Muscle of leg (tissue), 11 donors: ENCODE results near the gene SMIM10L1. TPM values are rescaled to one million over a fixed set of nuclear protein-coding genes. Genes with fewer than 3 reads are reported as not detected.

Experiments
- DNase-seq: peaks from one replicate; pipeline ENCODE4 v3.0.0; 2013
- H3K27ac ChIP-seq: one replicate; pipeline ENCODE4 v1.5.1; 2013; ENCODE audit warnings: mild to moderate bottlenecking, low read length, control low read depth
- H3K27me3 ChIP-seq: one replicate; pipeline ENCODE4 v1.6.1; 2013; ENCODE audit warnings: low read length; ENCODE audit not compliant: control insufficient read depth, insufficient read depth
- H3K36me3 ChIP-seq: one replicate; pipeline ENCODE4 v1.6.1; 2013; ENCODE audit warnings: low read length; ENCODE audit not compliant: control insufficient read depth, insufficient read depth
- H3K4me1 ChIP-seq: one replicate; pipeline ENCODE4 v1.6.1; 2013; ENCODE audit warnings: low read length; ENCODE audit not compliant: control insufficient read depth, insufficient read depth
- H3K4me3 ChIP-seq: one replicate; pipeline ENCODE4 v1.5.1; 2013; ENCODE audit warnings: low read length, control low read depth
- H3K9me3 ChIP-seq: replicated peaks from 2 replicates; pipeline ENCODE4 v1.6.1; 2013; ENCODE audit warnings: low read depth, low read length; ENCODE audit not compliant: control insufficient read depth
- WGBS: methylation state at CpG from one replicate; pipeline ENCODE4 v1.1.5; 2013; ENCODE audit warnings: missing lambda C conversion rate; ENCODE audit not compliant: insufficient coverage; 5-methylcytosine and 5-hydroxymethylcytosine counted together
- polyA plus RNA-seq, 8 donors: library from polyadenylated mRNA; unstranded; fragments of 120-200 nt; gene quantifications; one replicate each; pipeline versions ENCODE4 v1.2.1 to v1.2.3, GENCODE V29; 2013; ENCODE audit warnings: inconsistent platforms in 1 of 8, low replicate concordance in 1 of 8; ENCODE audit not compliant: insufficient read length in 8 of 8, insufficient read depth in 1 of 8
- total RNA-seq: library from RNA; stranded (reverse); fragments of 120-200 nt; gene quantifications from one replicate; pipeline ENCODE4 v1.2.4, GENCODE V29; 2013

SMIM10L1 gene
- total and polyA plus RNA-seq, 9 donors = 8.3 to 14.3 (median 13.7) TPM

GRCh38 chr12:11178250-11178649 lies 7.3 kb downstream of the SMIM10L1 start:
- WGBS = no CpG with 5 or more reads among the region's 1 CpG
- Histone ChIP-seq H3K4me3 (no peak overlapping the region), H3K9me3 (no peaks in the 10 kb centered on the region), H3K36me3 (no peaks in the 10 kb centered on the region), H3K4me1 (no peaks in the 10 kb centered on the region), H3K27ac (no peak overlapping the region), H3K27me3 (no peaks in the 10 kb centered on the region)
- no peak for DNase-seq

- Histone ChIP-seq H3K4me1 (no peaks in the 10 kb centered on the region), H3K4me3 (no peak overlapping the region), H3K27ac (no peak overlapping the region), H3K27me3 (no peaks in the 10 kb centered on the region), H3K36me3 (no peaks in the 10 kb centered on the region), H3K9me3 (no peaks in the 10 kb centered on the region)
- no peak for DNase-seq
These were observed 11.5 kb downstream of the SMIM10L1 start for GRCh38 chr12:11182529-11182928.

GRCh38 chr12:11183011-11183410 lies 12.0 kb downstream of the SMIM10L1 start:
- no peaks in the 10 kb centered on the region for H3K36me3 ChIP-seq
- no peaks in the 10 kb centered on the region for H3K9me3 ChIP-seq
- no peak for DNase-seq
- H3K27me3 ChIP-seq = no peaks in the 10 kb centered on the region
- no peak overlapping the region for H3K4me3 ChIP-seq
- no peak overlapping the region for H3K27ac ChIP-seq
- no peaks in the 10 kb centered on the region for H3K4me1 ChIP-seq

GRCh38 chr12:11186837-11187236 lies 15.8 kb downstream of the SMIM10L1 start, which contains the start of gene TAS2R42:
Gene TAS2R42, minus strand, starts transcription at chr12:11186937. Its CDS starts 0 bp downstream, at chr12:11186937.
- no peak for DNase-seq
- Histone ChIP-seq H3K4me1 (no peaks in the 10 kb centered on the region), H3K4me3 (no peak within 1 kb of the TSS), H3K9me3 (no peaks in the 10 kb centered on the region), H3K27ac (no peak within 1 kb of the TSS), H3K36me3 (no peaks in the 10 kb centered on the region), H3K27me3 (no peaks in the 10 kb centered on the region)
- no CpG with 5 or more reads among the region's 2 CpGs for WGBS

- no peaks in the 10 kb centered on the region for H3K9me3 ChIP-seq
- H3K27me3 ChIP-seq = no peaks in the 10 kb centered on the region
- DNase-seq = no peak
- H3K27ac ChIP-seq = no peak overlapping the region
- H3K4me3 ChIP-seq = no peak overlapping the region
- H3K4me1 ChIP-seq = no peaks in the 10 kb centered on the region
- no peaks in the 10 kb centered on the region for H3K36me3 ChIP-seq
These were observed 31.8 kb downstream of the SMIM10L1 start for GRCh38 chr12:11202811-11203210.

- H3K4me1 ChIP-seq = no peaks in the 10 kb centered on the region
- no peaks in the 10 kb centered on the region for H3K27me3 ChIP-seq
- no peak for DNase-seq
- H3K27ac ChIP-seq = no peak overlapping the region
- no peaks in the 10 kb centered on the region for H3K9me3 ChIP-seq
- WGBS = no CpG with 5 or more reads among the region's 3 CpGs
- H3K36me3 ChIP-seq = no peaks in the 10 kb centered on the region
- H3K4me3 ChIP-seq = no peak overlapping the region
These were observed 33.2 kb downstream of the SMIM10L1 start for GRCh38 chr12:11204173-11204572.

- Histone ChIP-seq H3K36me3 (no peaks in the 10 kb centered on the region), H3K27me3 (no peaks in the 10 kb centered on the region), H3K4me3 (no peak overlapping the region), H3K9me3 (no peaks in the 10 kb centered on the region), H3K27ac (no peak overlapping the region), H3K4me1 (no peaks in the 10 kb centered on the region)
- WGBS = no CpG with 5 or more reads among the region's 1 CpG
- no peak for DNase-seq
These were observed 38.1 kb downstream of the SMIM10L1 start for GRCh38 chr12:11209113-11209512.

Other genes starting within 250 kb of the SMIM10L1 start
- not detected for gene PRH2, start 242.0 kb upstream of the SMIM10L1 start, total RNA-seq
- gene PRH2, start 242.0 kb upstream of the SMIM10L1 start, polyA plus RNA-seq = under 1 TPM in 3 of 8 donors, not detected in 5; 0.27 to 0.49 (median 0.35) TPM
- 2.5 TPM for gene TAS2R14, start 231.9 kb upstream of the SMIM10L1 start, total RNA-seq
- gene TAS2R14, start 231.9 kb upstream of the SMIM10L1 start, polyA plus RNA-seq = 1 to 10 TPM; 1.7 to 6.4 (median 2.6) TPM
- 1.6 TPM for gene TAS2R50, start 184.3 kb upstream of the SMIM10L1 start, total RNA-seq
- under 1 TPM in 1 of 8 donors, not detected in 7; 0.16 TPM for gene TAS2R50, start 184.3 kb upstream of the SMIM10L1 start, polyA plus RNA-seq
- 2.5 TPM for gene TAS2R20, start 172.9 kb upstream of the SMIM10L1 start, total RNA-seq
- 1 to 10 TPM in 3 of 8 donors, under 1 TPM in 5; 0.51 to 2.5 (median 0.91) TPM for gene TAS2R20, start 172.9 kb upstream of the SMIM10L1 start, polyA plus RNA-seq
- gene TAS2R19, start 148.6 kb upstream of the SMIM10L1 start, total RNA-seq = 3.6 TPM
- 1 to 10 TPM in 6 of 8 donors, under 1 TPM in 2; 0.58 to 1.9 (median 1.2) TPM for gene TAS2R19, start 148.6 kb upstream of the SMIM10L1 start, polyA plus RNA-seq
- 5.5 TPM for gene TAS2R31, start 139.8 kb upstream of the SMIM10L1 start, total RNA-seq
- 1 to 10 TPM in 2 of 8 donors, under 1 TPM in 6; 0.53 to 1.8 (median 0.65) TPM for gene TAS2R31, start 139.8 kb upstream of the SMIM10L1 start, polyA plus RNA-seq
- 1.6 TPM for gene TAS2R46, start 108.9 kb upstream of the SMIM10L1 start, total RNA-seq
- gene TAS2R46, start 108.9 kb upstream of the SMIM10L1 start, polyA plus RNA-seq = under 1 TPM in 2 of 8 donors, not detected in 6; 0.14 to 0.27 TPM
- gene TAS2R43, start 78.9 kb upstream of the SMIM10L1 start, total RNA-seq = 2.2 TPM
- under 1 TPM in 6 of 8 donors, not detected in 2; 0.16 to 0.64 (median 0.32) TPM for gene TAS2R43, start 78.9 kb upstream of the SMIM10L1 start, polyA plus RNA-seq
- gene TAS2R30, start 36.5 kb upstream of the SMIM10L1 start, total RNA-seq = 4.3 TPM
- gene TAS2R30, start 36.5 kb upstream of the SMIM10L1 start, polyA plus RNA-seq = under 1 TPM in 4 of 8 donors, not detected in 4; 0.10 to 0.29 (median 0.18) TPM
- not detected for gene TAS2R42, start 15.7 kb downstream of the SMIM10L1 start, total RNA-seq
- not detected for gene TAS2R42, start 15.7 kb downstream of the SMIM10L1 start, polyA plus RNA-seq
- not detected for gene PRB3, start 98.5 kb downstream of the SMIM10L1 start, total RNA-seq
- gene PRB3, start 98.5 kb downstream of the SMIM10L1 start, polyA plus RNA-seq = not detected
- gene PRB4, start 139.2 kb downstream of the SMIM10L1 start, total RNA-seq = not detected
- gene PRB4, start 139.2 kb downstream of the SMIM10L1 start, polyA plus RNA-seq = not detected
- not detected for gene PRB2, start 224.4 kb downstream of the SMIM10L1 start, total RNA-seq
- gene PRB2, start 224.4 kb downstream of the SMIM10L1 start, polyA plus RNA-seq = under 1 TPM in 1 of 8 donors, not detected in 7; 0.29 TPM